HCT116 (cell line): ENCODE results near the gene G3BP1.

Experiments
- CEBPB ChIP-seq: IDR thresholded peaks from 2 replicates; pipeline ENCODE4 v1.6.1; 2012; ENCODE audit warnings: low read depth
- CTCF ChIP-seq, 3 experiments: fragments of 200-600 bp in 1 of 3; sonication (generic) in 1 of 3; IDR thresholded peaks in 2 of 3; conservative IDR thresholded peaks in 1 of 3; 2 replicates each; pipeline ENCODE4 v1.5.1; 2012 to 2017; ENCODE audit warnings: low read depth in 2 of 3, low read length in 2 of 3, antibody characterized with exemption in 1 of 3, borderline replicate concordance in 1 of 3, control low read depth in 1 of 3, mild to moderate bottlenecking in 1 of 3, mixed read lengths in 1 of 3, mixed run types in 1 of 3, moderate library complexity in 1 of 3; ENCODE audit not compliant: insufficient read depth in 1 of 3
- EGR1 ChIP-seq: IDR thresholded peaks from 2 replicates; pipeline ENCODE4 v1.6.1; 2012; ENCODE audit warnings: low read depth
- EZH2 ChIP-seq: fragments of 200-600 bp; sonication (generic); IDR thresholded peaks from 2 replicates; pipeline ENCODE4 v1.6.1; 2017; ENCODE audit warnings: antibody characterized with exemption, mixed run types
- FOSL1 ChIP-seq: IDR thresholded peaks from 2 replicates; pipeline ENCODE4 v1.6.1; 2012; ENCODE audit warnings: low read depth
- JUND ChIP-seq: IDR thresholded peaks from 2 replicates; pipeline ENCODE4 v1.6.1; 2012
- MAX ChIP-seq: IDR thresholded peaks from 2 replicates; pipeline ENCODE4 v1.6.1; 2012
- POLR2A ChIP-seq: IDR thresholded peaks from 2 replicates; pipeline ENCODE4 v1.7.0; 2011; ENCODE audit warnings: borderline replicate concordance; ENCODE audit not compliant: insufficient read depth, insufficient read length; ENCODE audit errors: extremely low read depth
- POLR2AphosphoS5 ChIP-seq: IDR thresholded peaks from 2 replicates; pipeline ENCODE4 v1.6.1; 2011; ENCODE audit warnings: mild to moderate bottlenecking, low read depth, low read length, moderate library complexity
- YY1 ChIP-seq: IDR thresholded peaks from 2 replicates; pipeline ENCODE4 v1.6.1; 2011; ENCODE audit warnings: low read length, low read depth, moderate library complexity, mild to moderate bottlenecking; ENCODE audit not compliant: insufficient replicate concordance; ENCODE audit errors: extremely low read depth
- ZNF274 ChIP-seq: fragments of 200-500 bp; sonication (Bioruptor generic); IDR thresholded peaks from 2 replicates; pipeline ENCODE4 v1.6.1; 2014; ENCODE audit warnings: mild to moderate bottlenecking, low read depth, low read length, inconsistent platforms

- TF ChIP-seq CTCF (IDR thresholded peaks at IDR 0.05 in 2 of 3, conservative IDR thresholded peaks at IDR 0.05 in 1 of 3; ENCODE audit: borderline replicate concordance in 1 of 3, insufficient read depth in 1 of 3, low read depth in 2 of 3, low read length in 2 of 3) (no peak), YY1 (no peak), EGR1 (no peak), POLR2AphosphoS5 (no peak), CEBPB (no peak), POLR2A (no peak), EZH2 (no peak), FOSL1 (no peak), ZNF274 (no peak), JUND (no peak), MAX (no peak)
Measured at GRCh38 chr5:151770383-151771258, 1.1 kb upstream of the G3BP1 start.
